NAMALWA (cell line): ENCODE measurements around the gene LY6G6F.

Experiments
- DNase-seq: peaks from one replicate; pipeline ENCODE4 v3.0.0-alpha.2; 2015; ENCODE audit warnings: low spot score

Gene LY6G6F

GRCh38 chr6:31739639-31740396 lies 33.2 kb downstream of the LY6G6F start, which contains the start of gene MSH5:
TSS of gene MSH5 (plus strand) at chr6:31740005. CDS start at chr6:31740467, 462 bp downstream.
- peak; percentile 99 for DNase-seq

- DNase-seq, result peak; percentile 76
Measured at GRCh38 chr6:31740397-31741223, 33.9 kb downstream of the LY6G6F start.

DNA sequence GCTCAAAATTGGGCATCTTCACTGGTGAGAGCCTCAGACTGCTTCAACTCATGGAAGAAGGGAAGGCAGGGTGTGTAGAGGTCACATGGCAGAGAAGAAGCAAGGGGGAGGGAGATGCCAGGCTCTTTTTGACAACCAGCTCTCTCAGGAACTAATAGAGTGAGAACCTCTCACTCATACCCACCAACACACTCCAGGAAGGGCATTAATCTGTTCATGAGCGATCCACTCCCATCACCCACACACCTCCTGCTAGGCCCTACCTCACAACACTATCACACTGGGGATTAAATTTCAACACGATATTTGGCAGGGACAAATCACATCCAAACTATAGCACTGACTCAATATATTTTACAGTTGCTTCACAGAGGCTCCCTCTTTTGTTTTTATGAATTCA lies 35.1 kb downstream of the LY6G6F start:
- DNase-seq, result no peak

- no peak for DNase-seq
Measured at GRCh38 chr6:31742894-31743293, 36.2 kb downstream of the LY6G6F start.

GRCh38 chr6:31744422-31744821 lies 37.8 kb downstream of the LY6G6F start:
- DNase-seq, result no peak

DNA sequence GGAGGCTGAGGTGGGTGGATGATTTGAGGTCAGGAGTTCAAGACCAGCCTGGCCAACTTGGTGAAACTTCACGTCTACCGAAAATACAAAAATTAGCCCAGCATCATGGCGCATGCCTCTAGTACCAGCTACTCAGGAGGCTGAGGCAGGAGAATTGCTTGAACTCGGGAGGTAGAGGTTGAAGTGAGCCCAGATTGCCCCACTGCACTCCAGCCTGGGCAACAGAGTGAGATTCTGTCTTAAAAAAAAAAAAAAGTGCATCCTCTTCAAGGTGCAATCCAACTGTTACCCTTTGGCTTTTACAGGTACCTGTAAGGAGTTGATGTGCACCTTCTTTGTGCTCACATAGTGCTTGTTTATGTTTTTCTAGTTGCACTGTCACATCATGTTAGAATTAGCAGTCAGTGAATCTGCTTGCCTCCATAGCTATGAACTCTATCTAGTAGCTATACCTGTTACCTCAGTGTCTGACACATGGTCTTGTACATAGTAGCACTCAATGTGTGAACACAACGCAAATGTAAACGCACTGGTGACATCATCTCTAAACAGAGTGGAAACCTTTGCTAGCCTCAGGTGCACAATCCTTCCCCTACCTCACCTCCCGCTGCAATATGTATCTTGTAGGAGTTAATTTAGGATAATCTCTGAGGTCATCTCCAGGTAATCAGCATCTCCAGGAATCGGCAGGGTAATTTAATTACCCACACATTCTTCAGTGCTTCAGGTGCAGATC lies 42.8 kb downstream of the LY6G6F start:
- no peak for DNase-seq

DNA sequence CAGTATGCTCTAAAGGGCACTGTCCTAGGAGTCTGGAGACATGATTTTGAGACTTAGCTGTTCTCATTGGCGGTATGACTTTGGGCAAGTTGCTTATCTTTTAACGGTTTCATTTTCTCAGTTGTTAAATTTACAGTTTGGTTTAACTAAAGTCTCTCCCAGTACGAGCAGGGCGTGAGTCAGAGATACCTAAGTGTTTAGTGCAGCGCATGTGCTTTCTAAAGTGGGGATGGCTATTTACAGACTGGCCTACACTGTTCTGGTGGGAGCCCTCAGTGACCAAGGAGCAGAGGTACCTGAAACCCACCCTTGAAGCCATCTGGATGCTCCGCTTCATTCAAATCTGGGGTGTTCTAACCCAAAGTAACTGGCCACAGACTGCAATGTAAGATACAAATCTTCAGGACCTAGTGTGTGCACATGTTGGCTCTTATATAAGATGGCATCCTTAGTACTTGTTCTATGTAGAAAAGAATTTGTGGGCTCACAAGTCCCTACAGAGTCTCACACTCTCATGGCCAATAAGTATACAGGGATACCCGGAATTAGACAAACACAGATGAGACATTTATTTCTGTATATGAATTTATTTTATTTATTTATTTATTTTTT lies 43.9 kb downstream of the LY6G6F start:
- no peak for DNase-seq

GRCh38 chr6:31752739-31753319 lies 46.2 kb downstream of the LY6G6F start:
- no peak for DNase-seq

GRCh38 chr6:31758281-31758680 lies 51.6 kb downstream of the LY6G6F start:
- no peak for DNase-seq
